Measurements from ENCODE around the gene PPP2R1B.
A peak's percentile ranks its signal among the peaks of the same experiment; 100 is the strongest.

GRCh38 chr11:111726301-111726713 is 39.9 kb downstream of the PPP2R1B start:
- TF ChIP-seq CTCF (IDR thresholded peaks at IDR 0.05; ENCODE audit: low read depth, low read length, missing input control) = no peak
- TF ChIP-seq SP1 (IDR thresholded peaks at IDR 0.05) = peak; percentile 92
- TF ChIP-seq YY1 (IDR thresholded peaks at IDR 0.05) = peak; percentile 88
- TF ChIP-seq REST (IDR thresholded peaks at IDR 0.05) = peak; percentile 89
- TF ChIP-seq JUND (IDR thresholded peaks at IDR 0.05) = peak; percentile 38 to 76
- TF ChIP-seq ATF3 (IDR thresholded peaks at IDR 0.05) = peak; percentile 76
- peak; percentile 86 for TF ChIP-seq TAF1 (conservative IDR thresholded peaks at IDR 0.05)
- peak; percentile 65 for TF ChIP-seq RAD21 (IDR thresholded peaks at IDR 0.05)
- TF ChIP-seq, protein P1, sequence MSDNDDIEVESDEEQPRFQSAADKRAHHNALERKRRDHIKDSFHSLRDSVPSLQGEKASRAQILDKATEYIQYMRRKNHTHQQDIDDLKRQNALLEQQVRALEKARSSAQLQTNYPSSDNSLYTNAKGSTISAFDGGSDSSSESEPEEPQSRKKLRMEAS (IDR thresholded peaks at IDR 0.05) = peak; percentile 84
- peak; percentile 42 to 48 for TF ChIP-seq EGR1 (IDR thresholded peaks at IDR 0.05; ENCODE audit: low read depth in 2 of 2)
- peak; percentile 96 for TF ChIP-seq ZBTB33 (IDR thresholded peaks at IDR 0.05)
- TF ChIP-seq FOXA1 (IDR thresholded peaks at IDR 0.05) = peak; percentile 99
- TF ChIP-seq GABPA (IDR thresholded peaks at IDR 0.05 in 1 of 2, conservative IDR thresholded peaks at IDR 0.05 in 1 of 2) = no peak
- TF ChIP-seq HNF4G (IDR thresholded peaks at IDR 0.05) = peak; percentile 46

Measured in liver (tissue), 3 donors.